CD4-positive, alpha-beta T cell treated with Interleukin-15 for 4 hours (primary cell): ENCODE measurements around the gene VGF.
"Not testable (repeated sequence)": the region's sequence is repeated elsewhere in the genome, so short reads cannot be mapped to it uniquely, and the experiment has no call there.

Source experiments
- DNase-seq: peaks from one replicate; pipeline ENCODE4 v3.0.0-alpha.2; 2020; ENCODE audit warnings: low spot score

VGF gene

GRCh38 chr7:101115215-101115614 lies 50.2 kb downstream of the VGF start:
- no peak for DNase-seq

DNA sequence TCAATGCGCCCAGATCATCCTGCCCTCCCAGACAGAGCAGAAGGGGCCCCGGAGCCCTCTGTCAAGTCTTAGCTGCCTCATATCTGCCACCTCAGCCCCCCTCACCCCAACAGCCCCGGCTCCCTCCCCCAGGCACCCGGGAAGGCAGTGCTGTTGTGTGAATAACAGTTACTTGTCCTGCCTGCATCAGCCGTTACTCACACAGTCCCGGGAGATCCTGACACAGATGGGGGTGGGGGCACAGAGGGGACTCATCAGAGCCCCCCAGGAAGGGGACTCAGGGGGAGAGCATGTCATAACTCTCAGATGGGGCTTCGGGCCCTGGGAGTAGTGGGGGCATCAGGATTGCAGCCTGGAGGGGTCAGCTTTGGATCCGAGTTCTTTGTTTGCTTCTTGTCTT lies 50.9 kb downstream of the VGF start:
- no peak for DNase-seq

- no peak for DNase-seq
Measured at GRCh38 chr7:101113836-101114235, 51.5 kb downstream of the VGF start.

DNA sequence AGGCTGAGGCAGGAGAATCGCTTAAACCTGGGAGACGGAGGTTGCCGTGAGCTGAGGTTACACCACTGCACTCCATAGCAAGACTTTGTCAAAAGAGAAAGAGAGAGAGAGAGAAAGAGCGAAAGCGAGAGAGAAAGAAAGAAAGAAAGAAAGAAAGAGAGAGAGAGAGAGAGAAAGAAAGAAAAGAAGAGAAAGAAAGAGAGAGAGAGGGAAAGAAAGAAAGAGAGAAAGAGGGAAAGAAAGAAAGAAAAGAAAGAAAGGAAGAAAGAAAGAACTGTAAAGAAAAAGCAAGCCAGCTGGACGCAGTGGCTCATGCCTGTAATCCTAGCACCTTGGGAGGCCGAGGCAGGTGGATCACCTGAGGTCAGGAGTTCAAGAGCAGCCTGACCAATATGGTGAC lies 52.2 kb downstream of the VGF start:
- not testable (repeated sequence) for DNase-seq
